IPS DF 19.7 (cell line): Measurements from ENCODE around the gene GIPR.
"Not testable (repeated sequence)": the region's sequence is repeated elsewhere in the genome, so short reads cannot be mapped to it uniquely, and the experiment has no call there.

Experiments
- DNase-seq: peaks from one replicate; pipeline ENCODE4 v3.0.0-alpha.2; 2013; ENCODE audit warnings: low read depth, low spot score

GIPR gene

GRCh38 chr19:45645631-45646344, 22.2 kb upstream of the GIPR start:
- peak; percentile 85 for DNase-seq

GRCh38 chr19:45646345-45646698, 21.7 kb upstream of the GIPR start:
- DNase-seq = no peak

GRCh38 chr19:45650722-45651121, 17.3 kb upstream of the GIPR start:
- no peak for DNase-seq

GRCh38 chr19:45653634-45654033, 14.4 kb upstream of the GIPR start:
- DNase-seq = no peak

GRCh38 chr19:45655073-45655472, 12.9 kb upstream of the GIPR start:
- no peak for DNase-seq

- no peak for DNase-seq
Observed at GRCh38 chr19:45657520-45658167, 10.4 kb upstream of the GIPR start.

- no peak for DNase-seq
Observed at GRCh38 chr19:45659096-45659729, 8.8 kb upstream of the GIPR start.

- no peak for DNase-seq
Observed at GRCh38 chr19:45660636-45661035, 7.4 kb upstream of the GIPR start.

GRCh38 chr19:45663800-45664199, 4.2 kb upstream of the GIPR start:
- DNase-seq = no peak

GRCh38 chr19:45664575-45664974, 3.4 kb upstream of the GIPR start:
- DNase-seq = no peak

GRCh38 chr19:45668342-45668871, 386 bp downstream of the GIPR start:
- DNase-seq = no peak

- DNase-seq = no peak
Observed at GRCh38 chr19:45670670-45671453, 2.8 kb downstream of the GIPR start.

- no peak for DNase-seq
Observed at GRCh38 chr19:45674946-45675345, 6.9 kb downstream of the GIPR start.

- no peak for DNase-seq
Observed at GRCh38 chr19:45676851-45677263, 8.8 kb downstream of the GIPR start.

GRCh38 chr19:45677351-45678230, 9.6 kb downstream of the GIPR start:
- peak; percentile 96 for DNase-seq

GRCh38 chr19:45681391-45682015, 13.5 kb downstream of the GIPR start:
- DNase-seq = no peak

GRCh38 chr19:45682117-45682516, 14.1 kb downstream of the GIPR start:
- DNase-seq = no peak

- DNase-seq = no peak
Observed at GRCh38 chr19:45682908-45683307, 14.9 kb downstream of the GIPR start.

GRCh38 chr19:45685045-45685444, 17.0 kb downstream of the GIPR start:
- DNase-seq = not testable (repeated sequence)

- no peak for DNase-seq
Observed at GRCh38 chr19:45687599-45687998, 19.6 kb downstream of the GIPR start.
